HepG2 (cell line): ENCODE measurements around the gene PLXNA4. TPM values are rescaled to one million over a fixed set of nuclear protein-coding genes. Genes with fewer than 3 reads are reported as not detected.

Experiments
- ASH2L ChIP-seq: fragments of 300-600, 200-600 bp; sonication (generic); IDR thresholded peaks from 2 replicates; pipeline ENCODE4 v1.7.0; 2017; ENCODE audit warnings: low read depth, mild to moderate bottlenecking, moderate library complexity, mixed read lengths, low read length; ENCODE audit not compliant: insufficient read length
- FOXJ3 ChIP-seq: sonication (generic); formaldehyde crosslinking; IDR thresholded peaks from 2 replicates; pipeline ENCODE4 v1.4.0; 2020; ENCODE audit warnings: missing genetic modification reagents, mild to moderate bottlenecking, borderline replicate concordance
- GTF3A ChIP-seq: sonication (generic); formaldehyde crosslinking; conservative IDR thresholded peaks from 2 replicates; pipeline ENCODE4 v1.4.0; 2020; ENCODE audit warnings: mild to moderate bottlenecking, missing genetic modification reagents
- HMGXB3 ChIP-seq: sonication (generic); formaldehyde crosslinking; IDR thresholded peaks from 2 replicates; pipeline ENCODE4 v1.4.0; 2020; ENCODE audit warnings: missing genetic modification reagents, borderline replicate concordance
- KLF15 ChIP-seq: sonication (generic); formaldehyde crosslinking; IDR thresholded peaks from 2 replicates; pipeline ENCODE4 v1.8.1; 2023; ENCODE audit warnings: borderline replicate concordance, mild to moderate bottlenecking, inconsistent platforms, missing genetic modification reagents, mixed read lengths
- MYC ChIP-seq: sonication (generic); formaldehyde crosslinking; IDR thresholded peaks from 2 replicates; pipeline ENCODE4 v1.9.0; 2021; ENCODE audit warnings: missing genetic modification reagents, borderline replicate concordance
- REPIN1 ChIP-seq: sonication (generic); formaldehyde crosslinking; IDR thresholded peaks from 2 replicates; pipeline ENCODE4 v1.8.0; 2022; ENCODE audit warnings: missing genetic modification reagents, low read depth, mild to moderate bottlenecking, borderline replicate concordance
- RORA ChIP-seq: sonication (generic); formaldehyde crosslinking; IDR thresholded peaks from 2 replicates; pipeline ENCODE4 v1.5.0; 2020; ENCODE audit warnings: mild to moderate bottlenecking, missing genetic modification reagents, moderate library complexity
- RXRA ChIP-seq: sonication (generic); formaldehyde crosslinking; IDR thresholded peaks from 2 replicates; pipeline ENCODE4 v1.5.1; 2020; ENCODE audit warnings: missing genetic modification reagents
- SMAD9 ChIP-seq: sonication (generic); formaldehyde crosslinking; IDR thresholded peaks from 2 replicates; pipeline ENCODE4 v1.5.1; 2020; ENCODE audit warnings: mild to moderate bottlenecking, missing genetic modification reagents
- SMARCC2 ChIP-seq: fragments of 450-650 bp; IDR thresholded peaks from 2 replicates; pipeline ENCODE4 v1.6.1; 2017; ENCODE audit warnings: antibody characterized with exemption, mild to moderate bottlenecking
- SNAI1 ChIP-seq: sonication (generic); formaldehyde crosslinking; IDR thresholded peaks from 2 replicates; pipeline ENCODE4 v1.5.0; 2020; ENCODE audit warnings: mild to moderate bottlenecking, missing genetic modification reagents, borderline replicate concordance
- SNRNP70 ChIP-seq: fragments of 200-400 bp; formaldehyde crosslinking; IDR thresholded peaks from 2 replicates; pipeline ENCODE4 v1.6.1; 2017; ENCODE audit warnings: mild to moderate bottlenecking, low read depth, low read length, moderate library complexity
- TCF7 ChIP-seq: sonication (generic); IDR thresholded peaks from 2 replicates; pipeline ENCODE4 v1.6.1; 2016; ENCODE audit warnings: antibody characterized with exemption, low read depth
- XBP1 ChIP-seq: sonication (generic); formaldehyde crosslinking; IDR thresholded peaks from 2 replicates; pipeline ENCODE4 v1.5.0; 2020; ENCODE audit warnings: missing genetic modification reagents
- ZNF230 ChIP-seq: sonication (generic); formaldehyde crosslinking; IDR thresholded peaks from 2 replicates; pipeline ENCODE4 v1.4.0; 2020; ENCODE audit warnings: mild to moderate bottlenecking, missing genetic modification reagents
- ZNF34 ChIP-seq: sonication (generic); formaldehyde crosslinking; IDR thresholded peaks from 2 replicates; pipeline ENCODE4 v1.4.0; 2020; ENCODE audit warnings: mild to moderate bottlenecking, missing genetic modification reagents, borderline replicate concordance
- ZNF484 ChIP-seq: sonication (generic); formaldehyde crosslinking; IDR thresholded peaks from 2 replicates; pipeline ENCODE4 v1.5.1; 2020; ENCODE audit warnings: mild to moderate bottlenecking, low read depth, missing genetic modification reagents, borderline replicate concordance
- ZNF513 ChIP-seq: sonication (generic); formaldehyde crosslinking; conservative IDR thresholded peaks from 2 replicates; pipeline ENCODE4 v1.5.0; 2020; ENCODE audit warnings: missing genetic modification reagents
- ZNF552 ChIP-seq: sonication (generic); formaldehyde crosslinking; IDR thresholded peaks from 2 replicates; pipeline ENCODE4 v1.9.0; 2022; ENCODE audit warnings: missing genetic modification reagents, mild to moderate bottlenecking, borderline replicate concordance
- ZNF567 ChIP-seq: sonication (generic); formaldehyde crosslinking; IDR thresholded peaks from 2 replicates; pipeline ENCODE4 v1.8.1; 2023; ENCODE audit warnings: mild to moderate bottlenecking, missing genetic modification reagents, borderline replicate concordance
- ZNF615 ChIP-seq: sonication (generic); formaldehyde crosslinking; IDR thresholded peaks from 2 replicates; pipeline ENCODE4 v1.5.0; 2020; ENCODE audit warnings: mild to moderate bottlenecking, missing genetic modification reagents, borderline replicate concordance
- ZNF652 ChIP-seq: IDR thresholded peaks from 2 replicates; pipeline ENCODE4 v1.6.1; 2016; ENCODE audit warnings: low read depth, borderline replicate concordance
- ZNF766 ChIP-seq: sonication (generic); formaldehyde crosslinking; IDR thresholded peaks from 2 replicates; pipeline ENCODE4 v1.5.0; 2020; ENCODE audit warnings: missing genetic modification reagents, borderline replicate concordance
- ZSCAN22 ChIP-seq: sonication (generic); formaldehyde crosslinking; IDR thresholded peaks from 2 replicates; pipeline ENCODE4 v1.4.0; 2020; ENCODE audit warnings: mild to moderate bottlenecking, missing genetic modification reagents
- polyA plus RNA-seq, 8 experiments: library from polyadenylated mRNA; depleted of rRNA in 3 of 8; stranded (reverse) in 7 of 8; unstranded in 1 of 8; fragments of >200 nt; fragmentation: Illumina TruSeq in 4 of 8; extraction: Trizol in 4 of 8; gene quantifications; 2 replicates each; pipeline versions ENCODE4 v1.2.1 to v1.2.3, GENCODE V29; 2011 to 2016; ENCODE audit warnings: low read depth in 4 of 8, missing spikeins in 1 of 8, mixed read lengths in 1 of 8; ENCODE audit not compliant: insufficient read depth in 1 of 8
- total RNA-seq, 5 experiments: library from RNA; depleted of rRNA; stranded (reverse); fragments of >200 nt; fragmentation: Illumina TruSeq; extraction: Trizol; gene quantifications; 2 replicates each; pipeline ENCODE4 v1.2.3, GENCODE V29; 2016; ENCODE audit warnings: low read depth in 1 of 5

PLXNA4 gene
- total and polyA plus RNA-seq, 2 of the 13 experiments (the other 11 are each of a cell fraction or from before 2014, with no cell fraction given) = 0.01 to 0.04 TPM

- TF ChIP-seq XBP1 (CRISPR knock-in tag) = no peak
- no peak for TF ChIP-seq KLF15
- peak; percentile 42; the same call in 1 of the 2 replicates for TF ChIP-seq TCF7
- no peak for TF ChIP-seq HMGXB3
- TF ChIP-seq SNRNP70 = no peak
- TF ChIP-seq ZNF567 = no peak
- TF ChIP-seq SNAI1 = no peak
- no peak for TF ChIP-seq MYC
- no peak for TF ChIP-seq RORA (CRISPR knock-in tag)
- TF ChIP-seq ZNF513 = no peak
- TF ChIP-seq ZSCAN22 (CRISPR knock-in tag) = no peak
- no peak for TF ChIP-seq REPIN1 (CRISPR knock-in tag)
- TF ChIP-seq ZNF615 (CRISPR knock-in tag) = no peak
- peak; percentile 41; the same call in 1 of the 2 replicates for TF ChIP-seq RXRA (CRISPR knock-in tag)
- TF ChIP-seq GTF3A = no peak
- TF ChIP-seq ZNF484 (CRISPR knock-in tag) = no peak
- no peak for TF ChIP-seq ZNF552 (CRISPR knock-in tag)
- TF ChIP-seq SMARCC2 = no peak
- TF ChIP-seq ZNF652 (CRISPR knock-in tag) = peak; percentile 73
- TF ChIP-seq SMAD9 (CRISPR knock-in tag) = no peak
- TF ChIP-seq ASH2L = peak; percentile 51
- TF ChIP-seq ZNF766 (CRISPR knock-in tag) = no peak
- TF ChIP-seq ZNF34 (CRISPR knock-in tag) = no peak
- peak; percentile 33; the same call in 1 of the 2 replicates for TF ChIP-seq FOXJ3
- TF ChIP-seq ZNF230 (CRISPR knock-in tag) = no peak
Observed at GRCh38 chr7:132250480-132251326, 325.6 kb downstream of the PLXNA4 start (continued).
